Activated naive CD4-positive, alpha-beta T cell treated with anti-CD3 and anti-CD28 coated beads, Interleukin-2, amount 50 U/mL, for 16 hours (primary cell): ENCODE results near the gene ADRB2.
"Not testable (repeated sequence)": the region's sequence is repeated elsewhere in the genome, so short reads cannot be mapped to it uniquely, and the experiment has no call there.

Source experiments
- DNase-seq: peaks from one replicate; pipeline ENCODE4 v3.0.0-alpha.2; 2020

The ADRB2 gene

GRCh38 chr5:148826053-148826738, at the start of gene ADRB2:
TSS of gene ADRB2 (plus strand) at chr5:148826611. CDS start at chr5:148826832, 221 bp downstream.
- DNase-seq, result peak; percentile 82

DNA sequence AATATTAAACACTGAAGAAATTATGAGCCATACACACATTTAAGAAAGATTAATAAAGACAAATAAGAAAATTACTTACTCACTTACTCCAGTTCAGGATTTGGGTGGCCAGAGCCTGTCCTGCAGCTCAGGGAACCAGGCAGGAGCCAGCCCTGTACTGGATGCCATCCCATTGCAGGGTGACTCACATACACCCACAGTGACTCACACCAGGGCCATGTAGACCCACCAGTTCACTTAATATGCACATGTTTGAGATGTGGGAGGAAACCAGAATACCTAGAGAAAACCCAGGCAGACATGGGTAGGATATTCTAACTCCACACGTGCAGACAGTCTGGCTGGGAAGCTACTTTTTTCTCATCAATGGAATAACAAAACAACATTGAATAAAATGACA, 49.6 kb upstream of the ADRB2 start:
- no peak for DNase-seq

- no peak for DNase-seq
Measured at GRCh38 chr5:148778882-148779281, 47.5 kb upstream of the ADRB2 start.

DNA sequence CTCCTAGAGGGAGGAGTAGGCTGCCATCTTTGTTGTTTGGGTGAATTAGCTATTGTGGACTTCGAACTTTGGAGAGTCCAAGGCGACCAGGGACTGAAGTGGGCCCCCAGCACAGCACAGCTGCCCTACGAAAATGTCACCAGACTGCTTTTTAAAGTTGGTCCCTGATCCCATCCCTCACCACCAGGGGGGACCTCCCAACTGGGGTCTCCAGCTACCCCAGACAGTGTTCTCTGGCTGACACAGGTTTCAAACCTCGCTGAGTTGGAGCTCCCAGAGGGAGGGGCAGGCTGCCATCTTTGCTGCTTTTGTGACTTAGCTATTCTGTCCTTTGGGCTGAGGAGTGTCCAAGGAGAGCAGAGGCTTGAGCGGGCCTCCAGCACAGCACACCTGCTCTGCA, 45.7 kb upstream of the ADRB2 start:
- DNase-seq, result no peak

DNA sequence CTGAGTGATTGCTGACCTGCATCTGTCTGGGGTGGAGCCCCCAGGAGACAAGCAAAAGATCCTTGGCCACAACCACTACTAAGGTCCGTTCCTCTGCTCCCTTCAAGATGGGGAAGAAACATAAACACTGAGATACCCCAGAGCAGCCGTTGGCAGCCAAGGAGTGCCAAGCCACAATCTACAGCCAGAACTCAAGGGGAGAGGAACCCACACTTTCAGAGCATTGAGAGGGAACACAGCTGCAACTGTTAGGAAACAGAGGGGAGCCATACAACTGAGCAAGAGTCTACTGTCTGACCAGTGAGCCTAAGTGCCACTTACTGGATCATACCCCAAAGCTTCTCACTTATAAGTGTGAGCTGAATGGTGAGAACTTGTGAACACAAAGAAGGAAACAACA, 44.6 kb upstream of the ADRB2 start:
- DNase-seq, result no peak

DNA sequence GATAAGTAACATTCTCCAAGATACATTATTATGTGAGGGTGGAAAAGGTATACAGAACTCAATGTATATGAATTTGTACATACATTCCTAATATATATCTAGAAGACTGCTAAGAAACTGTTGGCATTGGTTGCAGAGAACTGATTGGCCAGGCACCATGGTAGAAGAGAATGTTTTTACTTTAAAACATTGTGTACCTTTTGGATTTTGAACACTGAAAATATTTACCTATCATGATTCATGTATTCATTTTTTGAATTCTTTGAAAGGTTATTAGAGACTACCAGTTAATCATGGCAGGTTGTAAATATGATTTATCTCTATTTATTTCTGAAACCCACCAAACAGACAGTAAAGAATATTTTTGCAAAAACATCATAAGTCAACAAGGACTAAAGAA, 41.2 kb upstream of the ADRB2 start:
- DNase-seq, result no peak

DNA sequence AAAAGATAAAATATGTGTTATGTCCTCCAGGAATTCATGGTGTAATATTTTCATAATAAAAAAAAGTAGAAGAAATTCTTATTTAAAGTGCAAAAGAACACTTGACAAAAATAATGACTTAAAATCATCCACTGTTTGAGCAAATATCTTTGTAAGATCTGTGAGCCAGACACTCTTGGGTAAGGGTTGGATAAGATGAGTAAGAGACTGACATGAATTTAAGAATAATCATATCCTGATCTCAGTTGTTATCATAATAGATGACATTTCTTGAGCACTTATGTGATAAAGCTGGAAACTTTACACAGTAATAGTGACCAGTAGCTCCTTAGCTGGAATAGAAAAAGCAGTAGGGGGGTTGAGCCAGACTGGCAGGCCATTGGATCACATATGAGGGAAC, 40.0 kb upstream of the ADRB2 start:
- no peak for DNase-seq

DNA sequence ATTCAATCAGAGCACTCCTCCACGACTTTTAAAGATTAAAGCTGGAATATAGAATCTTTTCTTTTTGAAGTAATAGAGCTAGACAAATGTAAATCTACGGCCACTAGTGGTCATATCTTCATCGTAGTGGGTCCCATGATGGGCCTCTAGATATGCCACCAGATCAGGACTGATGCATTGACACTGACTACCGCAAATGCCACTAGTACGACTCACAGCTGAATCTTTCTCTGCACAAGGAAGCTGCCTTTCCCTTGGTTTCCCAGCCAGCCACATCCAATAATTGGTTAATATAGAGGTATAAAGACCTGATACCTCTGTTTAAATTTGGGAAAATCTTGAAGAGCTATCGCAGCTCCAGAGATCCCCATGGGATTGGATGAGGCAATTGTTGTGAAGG, 37.8 kb upstream of the ADRB2 start:
- DNase-seq, result no peak

- no peak for DNase-seq
Measured at GRCh38 chr5:148790545-148791333, 35.7 kb upstream of the ADRB2 start.

GRCh38 chr5:148791334-148791667, 35.1 kb upstream of the ADRB2 start:
- peak; percentile 23 for DNase-seq

DNA sequence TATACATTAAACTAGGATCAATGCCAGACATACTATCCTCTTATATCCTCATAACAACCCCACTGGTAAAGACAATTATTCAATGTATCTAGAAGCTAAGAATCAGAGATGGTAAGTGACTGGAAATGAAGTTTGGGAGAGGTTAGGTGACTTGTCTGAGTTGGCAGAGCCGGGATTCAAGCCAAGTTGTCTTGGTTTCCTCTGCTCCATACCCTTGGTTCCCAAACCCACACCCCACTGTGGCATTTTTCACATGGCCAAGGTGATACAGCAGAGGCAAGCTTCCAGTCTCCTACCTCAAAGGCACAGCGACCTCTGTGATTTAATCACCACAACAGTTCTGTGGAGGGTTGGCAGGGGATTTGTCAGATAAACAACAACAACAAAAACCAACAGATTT, 34.7 kb upstream of the ADRB2 start:
- no peak for DNase-seq

DNA sequence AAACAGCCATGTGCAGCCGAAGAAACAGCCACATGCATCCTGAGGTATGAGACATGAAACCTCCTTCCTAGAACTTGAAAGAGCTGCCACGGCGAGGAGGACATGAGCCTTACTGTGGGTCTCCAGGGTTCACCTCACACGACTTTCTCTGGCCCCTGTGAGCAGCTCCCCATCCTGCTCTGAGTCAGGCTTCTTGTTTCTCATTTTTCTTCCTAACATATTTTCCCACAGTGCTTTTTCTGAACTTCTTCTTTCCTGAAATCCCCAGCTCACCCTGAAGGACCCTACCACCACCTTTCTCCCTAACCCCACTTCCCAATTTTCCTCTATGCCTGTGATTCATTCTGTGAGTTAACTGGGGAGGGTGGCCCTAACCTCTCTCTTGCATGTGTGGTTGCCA, 33.7 kb upstream of the ADRB2 start:
- no peak for DNase-seq

- DNase-seq, result no peak
Measured at GRCh38 chr5:148793261-148793660, 33.1 kb upstream of the ADRB2 start.

DNA sequence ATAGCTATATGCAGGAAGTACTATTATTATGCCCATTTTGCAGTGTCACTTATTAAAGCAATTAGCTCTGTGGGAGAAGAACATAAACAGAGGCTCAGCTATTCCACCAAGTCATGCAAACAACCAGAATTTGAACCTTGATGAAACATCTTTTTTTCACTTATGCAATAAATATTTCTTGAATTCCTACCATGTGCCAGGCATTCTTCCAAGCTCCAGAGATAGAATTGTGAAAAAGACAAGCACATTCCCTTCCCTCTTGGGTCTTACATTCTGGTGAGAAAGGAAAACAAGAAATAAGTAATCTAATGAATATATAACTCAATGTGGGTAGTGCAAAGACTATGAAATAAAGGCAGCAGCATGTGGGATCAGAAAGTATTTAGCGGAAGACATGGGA, 32.1 kb upstream of the ADRB2 start:
- DNase-seq, result no peak

DNA sequence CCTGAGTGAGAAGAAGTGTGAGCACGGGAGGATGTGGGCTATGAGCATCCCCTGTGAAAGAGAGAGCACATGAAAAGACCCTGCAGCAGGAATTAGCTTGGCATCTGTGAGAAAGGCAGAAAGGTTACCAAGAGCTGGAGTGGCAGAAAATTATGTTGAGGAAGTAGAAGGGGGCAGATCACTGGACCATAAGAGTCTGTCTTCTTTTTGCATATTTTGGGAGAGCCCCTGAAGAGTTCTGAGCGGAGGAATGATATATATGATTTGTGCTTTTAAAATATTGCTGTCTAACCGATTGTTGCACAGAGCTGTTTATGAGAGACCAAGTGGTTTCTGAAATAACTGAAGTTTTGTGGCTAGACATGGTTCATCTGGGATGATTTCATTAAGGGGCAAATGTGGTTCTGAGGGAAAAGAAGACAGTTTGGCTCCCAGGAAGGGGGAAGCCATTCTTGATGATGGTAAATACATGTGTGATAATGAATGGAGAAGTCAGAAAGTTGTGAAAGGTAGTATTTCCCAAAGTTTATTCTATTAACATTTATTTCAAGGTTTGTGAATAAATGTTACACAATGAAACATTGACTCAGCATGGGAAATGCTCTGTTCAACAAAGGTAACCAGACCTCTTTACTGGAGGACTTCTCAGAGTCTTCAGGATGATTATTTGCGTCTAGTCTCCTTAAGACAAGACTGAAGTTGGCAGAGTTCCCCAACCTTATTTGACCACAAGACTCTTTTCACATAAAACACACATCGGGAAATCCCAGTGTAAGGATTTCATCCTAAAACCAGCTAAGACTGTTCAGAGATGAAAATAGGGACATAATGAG, 31.5 kb upstream of the ADRB2 start:
- no peak for DNase-seq

GRCh38 chr5:148796936-148797335, 29.5 kb upstream of the ADRB2 start:
- no peak for DNase-seq

GRCh38 chr5:148798786-148799185, 27.6 kb upstream of the ADRB2 start:
- DNase-seq, result no peak

- peak; percentile 21 for DNase-seq
Measured at GRCh38 chr5:148799737-148800527, 26.5 kb upstream of the ADRB2 start.

GRCh38 chr5:148801682-148802276, 24.6 kb upstream of the ADRB2 start:
- no peak for DNase-seq

DNA sequence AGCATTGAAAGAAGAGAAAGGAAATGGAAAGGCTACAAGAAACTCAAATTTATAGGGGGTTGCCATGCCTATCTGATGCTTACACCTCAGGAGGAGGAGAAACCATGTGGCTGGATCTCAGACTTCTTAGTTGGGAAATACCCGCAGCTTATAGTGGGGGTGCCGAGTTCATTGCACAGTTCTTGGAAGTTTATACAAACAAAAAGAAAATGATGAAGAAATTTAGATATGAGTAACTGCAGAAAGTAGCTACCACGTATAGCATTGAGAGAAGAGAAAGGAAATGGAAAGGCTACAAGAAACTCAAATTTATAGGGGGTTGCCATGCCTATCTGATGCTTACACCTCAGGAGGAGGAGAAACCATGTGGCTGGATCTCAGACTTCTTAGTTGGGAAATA, 23.0 kb upstream of the ADRB2 start:
- DNase-seq, result not testable (repeated sequence)

DNA sequence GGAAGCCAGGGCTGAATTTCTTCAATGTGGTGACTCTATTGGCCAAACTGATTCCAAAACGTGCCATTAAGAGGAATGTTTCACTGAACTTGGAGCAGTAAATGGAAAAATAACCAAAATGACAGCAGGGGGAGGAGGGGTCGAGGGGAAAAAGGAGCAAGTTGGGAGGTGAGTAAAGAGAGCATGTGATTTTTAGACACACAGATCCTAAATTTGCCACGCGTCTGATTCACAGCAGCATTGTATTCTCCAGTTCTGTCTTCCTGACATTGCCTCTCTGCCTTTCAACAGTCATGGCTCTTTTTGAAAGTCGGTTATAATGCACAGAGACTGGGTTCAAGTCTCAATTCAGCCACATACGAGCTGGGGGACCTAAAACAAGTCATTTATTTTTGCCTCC, 22.0 kb upstream of the ADRB2 start:
- DNase-seq, result no peak
